ENCODE data around the gene PNMT.
"Not testable (repeated sequence)": the region's sequence is repeated elsewhere in the genome, so short reads cannot be mapped to it uniquely, and the experiment has no call there.

PNMT gene

GRCh38 chr17:39696731-39697130 lies 28.5 kb downstream of the PNMT start:
- no peak for DNase-seq

GRCh38 chr17:39697961-39698360 lies 29.7 kb downstream of the PNMT start:
- no peak for DNase-seq

GRCh38 chr17:39699157-39699817 lies 31.0 kb downstream of the PNMT start:
- DNase-seq, result not testable (repeated sequence)

- no peak for DNase-seq
These were observed 31.5 kb downstream of the PNMT start, which contains the start of gene ERBB2 for GRCh38 chr17:39699818-39700147. ERBB2 (plus strand) TSS chr17:39700064; CDS start chr17:39700239, 175 bp downstream.

GRCh38 chr17:39700148-39700987 lies 32.1 kb downstream of the PNMT start:
- no peak for DNase-seq

GRCh38 chr17:39701012-39701783 lies 32.9 kb downstream of the PNMT start:
- no peak for DNase-seq

- DNase-seq, result no peak
These were observed 33.6 kb downstream of the PNMT start for GRCh38 chr17:39701784-39702422.

GRCh38 chr17:39702901-39703893 lies 34.9 kb downstream of the PNMT start:
- DNase-seq, result no peak

GRCh38 chr17:39703913-39704312 lies 35.7 kb downstream of the PNMT start:
- no peak for DNase-seq

- no peak for DNase-seq
These were observed 36.7 kb downstream of the PNMT start for GRCh38 chr17:39704821-39705551.

GRCh38 chr17:39705786-39706348 lies 37.6 kb downstream of the PNMT start:
- DNase-seq, result no peak

- DNase-seq, result no peak
These were observed 38.1 kb downstream of the PNMT start for GRCh38 chr17:39706383-39706782.

GRCh38 chr17:39706921-39707337 lies 38.7 kb downstream of the PNMT start:
- no peak for DNase-seq

GRCh38 chr17:39709319-39709997 lies 41.2 kb downstream of the PNMT start:
- DNase-seq, result no peak

- DNase-seq, result no peak
These were observed 42.0 kb downstream of the PNMT start for GRCh38 chr17:39709998-39710964.

- DNase-seq, result not testable (repeated sequence)
These were observed 42.8 kb downstream of the PNMT start for GRCh38 chr17:39711071-39711470.

GRCh38 chr17:39711851-39712250 lies 43.6 kb downstream of the PNMT start:
- DNase-seq, result no peak

- DNase-seq, result no peak
These were observed 46.0 kb downstream of the PNMT start for GRCh38 chr17:39714234-39714633.
